Measurements from ENCODE around the gene PRAC2.

- no peak for TF ChIP-seq CTCF (conservative IDR thresholded peaks at IDR 0.05 in 1 of 2, IDR thresholded peaks at IDR 0.05 in 1 of 2; ENCODE audit: extremely low read depth in 1 of 2, insufficient read depth in 1 of 2, low read depth in 1 of 2, low read length in 2 of 2)
- no peak for TF ChIP-seq EZH2 (IDR thresholded peaks at IDR 0.05; ENCODE audit: borderline replicate concordance, low read length)
Measured at GRCh38 chr17:48737330-48738043, 14.5 kb downstream of the PRAC2 start.
